ENCODE data around the gene SIPA1L3. TPM values are rescaled to one million over a fixed set of nuclear protein-coding genes. Genes with fewer than 3 reads are reported as not detected.

The SIPA1L3 gene
- polyA plus RNA-seq, 1 of the 3 experiments (the other 2 are of a cell fraction), result 11.6 TPM

- POLR2A ChIA-PET, result no interaction called here
- Histone ChIP-seq H3K9me3 (no peaks in the 10 kb centered on the region), H4K20me1 (ENCODE audit: insufficient read depth) (no peaks in the 10 kb centered on the region), H3K4me3 (ENCODE audit: low read depth in 2 of 2, low read length in 1 of 2) (no peak overlapping the region), H3K4me1 (ENCODE audit: control insufficient read depth in 1 of 2, insufficient read depth in 2 of 2, low read depth in 1 of 2, low read length in 1 of 2) (peaks cover 8 to 28% of the 10 kb centered on the region in 2 experiments; a peak in 3 of 4 replicates), H3K79me2 (ENCODE audit: insufficient read depth) (peaks cover 44% of the 10 kb centered on the region; the same call in 1 of the 2 replicates), H3F3A (replicated peaks; ENCODE audit: insufficient read depth) (peaks cover 20% of the 10 kb centered on the region), H3K27me3 (ENCODE audit: insufficient read depth) (no peaks in the 10 kb centered on the region), H3K27ac (ENCODE audit: low read depth in 2 of 2, low read length in 1 of 2) (peak overlapping the region in 1 of 2 experiments; percentile 79; a peak in 1 of 4 replicates), H3K9me2 (no peaks in the 10 kb centered on the region), H3K36me3 (replicated peaks in 1 of 2; ENCODE audit: control insufficient read depth in 1 of 2, insufficient read depth in 2 of 2, low read length in 1 of 2) (peaks cover 0 to 7% of the 10 kb centered on the region in 2 experiments), H3K9ac (no peak overlapping the region), H2AFZ (ENCODE audit: low read depth) (no peak overlapping the region), H3K4me2 (no peak overlapping the region)
- TF ChIP-seq RXRA (IDR thresholded peaks at IDR 0.05; ENCODE audit: borderline replicate concordance, low read depth), result no peak
- no peak for TF ChIP-seq ZBTB33 (IDR thresholded peaks at IDR 0.05; ENCODE audit: borderline replicate concordance, low read depth)
- TF ChIP-seq IRF3 (IDR thresholded peaks at IDR 0.05; ENCODE audit: low read depth, low read length), result no peak
- TF ChIP-seq FOSL2 (IDR thresholded peaks at IDR 0.05; ENCODE audit: borderline replicate concordance, low read depth), result no peak
- no peak for TF ChIP-seq SMC3 (IDR thresholded peaks at IDR 0.05; ENCODE audit: low read depth, low read length)
- no peak for TF ChIP-seq TEAD4 (IDR thresholded peaks at IDR 0.05; ENCODE audit: borderline replicate concordance, insufficient read depth)
- no peak for TF ChIP-seq FOXM1 (IDR thresholded peaks at IDR 0.05; ENCODE audit: low read depth)
- TF ChIP-seq EZH2phosphoT487 (IDR thresholded peaks at IDR 0.05; ENCODE audit: borderline replicate concordance, low read depth), result no peak
- no peak for TF ChIP-seq MAX (IDR thresholded peaks at IDR 0.05; ENCODE audit: low read depth)
- no peak for TF ChIP-seq JUND (IDR thresholded peaks at IDR 0.05)
- TF ChIP-seq PBX3 (IDR thresholded peaks at IDR 0.05), result no peak
- no peak for TF ChIP-seq RFX5 (IDR thresholded peaks at IDR 0.05; ENCODE audit: low read length)
- no peak for TF ChIP-seq POLR2AphosphoS5 (IDR thresholded peaks at IDR 0.05; ENCODE audit: low read depth, low read length)
- CTCF ChIA-PET, result interaction anchor here (0.9 to 1.1 kb wide), 2 partner anchors 14 to 31 kb away, joined by 3 to 4 read pairs; no protein-coding TSS in a partner anchor
- no peak for DNase-seq
- 95% methylated on average over 5 of the region's 5 CpGs for WGBS (ENCODE audit: low lambda C conversion rate)
These were observed 127.5 kb downstream of the SIPA1L3 start for GRCh38 chr19:38034492-38034860.

All from SK-N-SH (cell line).